HCT116 (cell line): ENCODE results near the gene DNM3. TPM values are rescaled to one million over a fixed set of nuclear protein-coding genes. Genes with fewer than 3 reads are reported as not detected.

Experiments used
- ATAC-seq: fragments of 200-7000 bp; cut with Tn5 transposase; 2 replicates; pipeline ENCODE4 v1.9.1; 2020; ENCODE audit warnings: mild to moderate bottlenecking, moderate library complexity
- BruUV-seq: library from RNA; stranded (reverse); fragments of 400-500 nt; replicated peaks from 2 replicates; lab custom pipeline; 2021; lab: Mats Ljungman, UMichigan
- CTCF ChIA-PET: fragments of 300-600 bp; sonication (Branson Sonifier 250); formaldehyde crosslinking; loops from one replicate; lab custom pipeline; 2021; ENCODE audit warnings: antibody characterized with exemption; lab: Charles Lee
- POLR2A ChIA-PET: fragments of 300-600, 350-600 bp; sonication (Branson Sonifier 250); formaldehyde crosslinking; loops from one replicate; lab custom pipeline; 2021; ENCODE audit warnings: antibody characterized with exemption; lab: Charles Lee
- RAD21 ChIA-PET, 2 experiments: fragments of 300-600 bp; sonication (Branson Sonifier 250); formaldehyde crosslinking; loops; one replicate each; lab custom pipeline; 2023; ENCODE audit warnings: low total read pairs in 2 of 2; ENCODE audit not compliant: uncharacterized antibody in 2 of 2, unreplicated experiment in 2 of 2, low non-redundant PET in 1 of 2; lab: Charles Lee
- DNase-seq: peaks from one replicate; pipeline ENCODE4 v3.0.0-alpha.2; 2010; ENCODE audit warnings: low read depth, low spot score
- H2AFZ ChIP-seq: fragments of 200-600 bp; shearing (Covaris generic), sonication (generic); 2 replicates; pipeline ENCODE4 v1.6.1; 2017; ENCODE audit warnings: low read depth, mixed run types, mixed read lengths, antibody characterized with exemption, low read length; ENCODE audit not compliant: poor library complexity, severe bottlenecking
- H3K27ac ChIP-seq: 2 replicates; pipeline ENCODE4 v1.5.1; 2012; ENCODE audit warnings: low read depth, low read length
- H3K27me3 ChIP-seq: fragments of 200-600 bp; sonication (generic); 2 replicates; pipeline ENCODE4 v1.6.1; 2016; ENCODE audit warnings: mixed run types, low read length, mixed read lengths; ENCODE audit not compliant: insufficient read depth
- H3K36me3 ChIP-seq, 2 experiments: fragments of 200-500 bp in 1 of 2; fragments of 200-600 bp in 1 of 2; sonication (Bioruptor generic) in 1 of 2; sonication (generic) in 1 of 2; 2 replicates each; pipeline versions ENCODE4 v1.5.1 to v1.6.1; 2014 to 2016; ENCODE audit warnings: low read length in 2 of 2, inconsistent platforms in 1 of 2, mixed read lengths in 1 of 2, mixed run types in 1 of 2; ENCODE audit not compliant: insufficient read depth in 2 of 2, control insufficient read depth in 1 of 2
- H3K4me1 ChIP-seq, 2 experiments: fragments of 200-600 bp in 1 of 2; sonication (generic) in 1 of 2; 2 replicates each; pipeline versions ENCODE4 v1.5.1 to v1.6.1; 2012 to 2017; ENCODE audit warnings: low read length in 2 of 2, inconsistent platforms in 1 of 2, mild to moderate bottlenecking in 1 of 2, mixed read lengths in 1 of 2, mixed run types in 1 of 2, moderate library complexity in 1 of 2; ENCODE audit not compliant: insufficient read depth in 2 of 2, control insufficient read depth in 1 of 2
- H3K4me2 ChIP-seq: fragments of 200-600 bp; sonication (generic); 2 replicates; pipeline ENCODE4 v1.6.1; 2017; ENCODE audit warnings: mixed run types, low read length, mixed read lengths
- H3K4me3 ChIP-seq, 2 experiments: fragments of 200-600 bp in 1 of 2; sonication (generic) in 1 of 2; replicated peaks in 1 of 2; 2 replicates each; pipeline ENCODE4 v1.5.1; 2011 to 2016; ENCODE audit warnings: low read length in 2 of 2, control low read depth in 1 of 2, low read depth in 1 of 2, mild to moderate bottlenecking in 1 of 2, mixed read lengths in 1 of 2, mixed run types in 1 of 2
- H3K79me2 ChIP-seq: fragments of 200-600 bp; sonication (generic); 2 replicates; pipeline ENCODE4 v1.6.1; 2017; ENCODE audit warnings: mild to moderate bottlenecking, mixed run types, low read length, moderate library complexity, mixed read lengths; ENCODE audit not compliant: insufficient read depth
- H3K9ac ChIP-seq: fragments of 200-600 bp; sonication (generic); 2 replicates; pipeline ENCODE4 v1.6.1; 2016; ENCODE audit warnings: low read length, mixed read lengths
- H3K9me2 ChIP-seq: fragments of 200-600 bp; sonication (generic), shearing (Covaris generic); 2 replicates; pipeline ENCODE4 v1.6.1; 2017; ENCODE audit warnings: mixed run types, mild to moderate bottlenecking, moderate library complexity; ENCODE audit not compliant: insufficient read depth
- H3K9me3 ChIP-seq, 2 experiments: fragments of 200-500 bp in 1 of 2; fragments of 200-600 bp in 1 of 2; sonication (Bioruptor generic) in 1 of 2; sonication (generic) in 1 of 2; 2 replicates each; pipeline ENCODE4 v1.6.1; 2014 to 2017; ENCODE audit warnings: low read length in 2 of 2, mixed read lengths in 2 of 2, inconsistent platforms in 1 of 2, low read depth in 1 of 2, mild to moderate bottlenecking in 1 of 2, mixed run types in 1 of 2, moderate library complexity in 1 of 2; ENCODE audit not compliant: control insufficient read depth in 1 of 2, insufficient read depth in 1 of 2
- H4K20me1 ChIP-seq: fragments of 200-600 bp; sonication (generic), shearing (Covaris generic); 2 replicates; pipeline ENCODE4 v1.6.1; 2017; ENCODE audit warnings: mixed run types, mild to moderate bottlenecking, moderate library complexity; ENCODE audit not compliant: insufficient read depth
- CBX3 ChIP-seq: IDR thresholded peaks from 2 replicates; pipeline ENCODE4 v1.6.1; 2012; ENCODE audit warnings: low read depth
- CEBPB ChIP-seq: IDR thresholded peaks from 2 replicates; pipeline ENCODE4 v1.6.1; 2012; ENCODE audit warnings: low read depth
- ELF1 ChIP-seq: IDR thresholded peaks from 2 replicates; pipeline ENCODE4 v1.6.1; 2012; ENCODE audit warnings: low read depth, borderline replicate concordance
- EZH2 ChIP-seq: fragments of 200-600 bp; sonication (generic); IDR thresholded peaks from 2 replicates; pipeline ENCODE4 v1.6.1; 2017; ENCODE audit warnings: antibody characterized with exemption, mixed run types
- POLR2AphosphoS5 ChIP-seq: IDR thresholded peaks from 2 replicates; pipeline ENCODE4 v1.6.1; 2011; ENCODE audit warnings: mild to moderate bottlenecking, low read depth, low read length, moderate library complexity
- RAD21 ChIP-seq: IDR thresholded peaks from 2 replicates; pipeline ENCODE4 v1.6.1; 2012; ENCODE audit warnings: low read depth, mild to moderate bottlenecking
- REST ChIP-seq: IDR thresholded peaks from 2 replicates; pipeline ENCODE4 v1.6.1; 2012; ENCODE audit warnings: low read depth
- SIN3A ChIP-seq: IDR thresholded peaks from 2 replicates; pipeline ENCODE4 v1.6.1; 2012; ENCODE audit warnings: low read depth
- TCF7L2 ChIP-seq: IDR thresholded peaks from 2 replicates; pipeline ENCODE4 v1.7.0; 2011; ENCODE audit warnings: borderline replicate concordance, inconsistent platforms; ENCODE audit not compliant: insufficient read depth, insufficient read length; ENCODE audit errors: extremely low read depth
- ZBTB33 ChIP-seq: IDR thresholded peaks from 2 replicates; pipeline ENCODE4 v1.6.1; 2011; ENCODE audit warnings: mild to moderate bottlenecking, low read length, moderate library complexity; ENCODE audit not compliant: insufficient replicate concordance; ENCODE audit errors: extremely low read depth
- ZFX ChIP-seq: fragments of 450-650 bp; IDR thresholded peaks from 2 replicates; pipeline ENCODE4 v1.6.1; 2017
- intact Hi-C: fragments of 100-400 bp; cut with micrococcal nuclease; formaldehyde crosslinking; loops from 2 replicates; pipeline ENCODE4 v1.10.0; 2022
- total RNA-seq: library from RNA; stranded (reverse); gene quantifications from one replicate; pipeline ENCODE4 v1.2.1, GENCODE V29; 2021; ENCODE audit not compliant: unreplicated experiment

DNM3 gene
- total RNA-seq, 1 experiment from 2014 or later: 3.1 TPM

GRCh38 chr1:172088256-172088655, 247.0 kb downstream of the DNM3 start:
- POLR2A ChIA-PET: no interaction called here
- intact Hi-C loops: no loop called here

More at GRCh38 chr1:172088256-172088655, 247.0 kb downstream of the DNM3 start:
- Histone ChIP-seq H3K4me3 (no peak overlapping the region), H3K9me3 (no peaks in the 10 kb centered on the region), H3K36me3 (no peaks in the 10 kb centered on the region), H3K4me2 (no peak overlapping the region), H2AFZ (no peak overlapping the region), H4K20me1 (no peaks in the 10 kb centered on the region), H3K27me3 (no peaks in the 10 kb centered on the region), H3K9ac (no peak overlapping the region), H3K4me1 (no peaks in the 10 kb centered on the region), H3K27ac (no peak overlapping the region), H3K9me2 (no peaks in the 10 kb centered on the region), H3K79me2 (no peaks in the 10 kb centered on the region)
- RAD21 ChIA-PET: no interaction called here
- TF ChIP-seq SIN3A (no peak), REST (no peak), CBX3 (no peak), POLR2AphosphoS5 (no peak), RAD21 (no peak), ZBTB33 (no peak), ELF1 (no peak), ZFX (no peak), TCF7L2 (no peak), CEBPB (no peak), EZH2 (no peak)
- no peak for DNase-seq
- CTCF ChIA-PET: no interaction called here
- ATAC-seq: no peak
- BruUV-seq: no TSS peak
